ENCODE results near the gene CRISP1. TPM values are rescaled to one million over a fixed set of nuclear protein-coding genes. Genes with fewer than 3 reads are reported as not detected.
"Not testable (repeated sequence)": the region's sequence is repeated elsewhere in the genome, so short reads cannot be mapped to it uniquely, and the experiment has no call there.

Gene CRISP1
- total RNA-seq, 4 donors from 2014 or later, result not detected

DNA sequence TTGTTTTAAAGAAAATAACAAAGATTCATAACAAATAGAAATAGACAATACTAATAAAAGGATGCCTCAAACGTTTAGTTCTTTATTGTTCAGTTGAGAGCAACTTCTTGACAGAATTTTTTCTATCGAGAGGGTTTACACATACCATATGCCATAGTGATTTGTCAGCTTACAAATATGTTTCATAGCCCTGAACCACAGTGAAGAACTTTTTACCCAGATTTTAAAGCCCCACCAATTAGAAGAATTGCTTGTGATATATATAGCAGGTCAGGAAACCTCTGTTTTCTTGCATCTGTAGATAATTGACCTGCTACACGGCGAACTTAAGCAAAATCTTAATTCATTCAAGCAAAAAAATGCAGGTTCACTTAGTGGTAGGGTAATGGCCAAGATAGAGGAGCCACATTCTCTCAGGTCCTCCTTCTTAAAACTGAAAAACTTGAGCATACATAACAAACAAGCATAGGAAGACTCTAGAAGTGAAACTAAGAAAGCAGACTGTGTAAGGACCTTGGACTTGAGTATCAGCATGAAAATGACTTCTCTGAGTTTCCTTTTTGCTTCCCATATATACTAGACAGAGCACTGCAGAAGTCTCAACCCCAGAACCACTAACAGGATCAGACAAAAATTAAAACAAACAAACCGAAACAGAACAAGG, 39.5 kb downstream of the CRISP1 start:
- no peak for ATAC-seq (ENCODE audit: low FRiP score)
- DNase-seq (ENCODE audit: low spot score), result no peak
- TF ChIP-seq, protein P1, sequence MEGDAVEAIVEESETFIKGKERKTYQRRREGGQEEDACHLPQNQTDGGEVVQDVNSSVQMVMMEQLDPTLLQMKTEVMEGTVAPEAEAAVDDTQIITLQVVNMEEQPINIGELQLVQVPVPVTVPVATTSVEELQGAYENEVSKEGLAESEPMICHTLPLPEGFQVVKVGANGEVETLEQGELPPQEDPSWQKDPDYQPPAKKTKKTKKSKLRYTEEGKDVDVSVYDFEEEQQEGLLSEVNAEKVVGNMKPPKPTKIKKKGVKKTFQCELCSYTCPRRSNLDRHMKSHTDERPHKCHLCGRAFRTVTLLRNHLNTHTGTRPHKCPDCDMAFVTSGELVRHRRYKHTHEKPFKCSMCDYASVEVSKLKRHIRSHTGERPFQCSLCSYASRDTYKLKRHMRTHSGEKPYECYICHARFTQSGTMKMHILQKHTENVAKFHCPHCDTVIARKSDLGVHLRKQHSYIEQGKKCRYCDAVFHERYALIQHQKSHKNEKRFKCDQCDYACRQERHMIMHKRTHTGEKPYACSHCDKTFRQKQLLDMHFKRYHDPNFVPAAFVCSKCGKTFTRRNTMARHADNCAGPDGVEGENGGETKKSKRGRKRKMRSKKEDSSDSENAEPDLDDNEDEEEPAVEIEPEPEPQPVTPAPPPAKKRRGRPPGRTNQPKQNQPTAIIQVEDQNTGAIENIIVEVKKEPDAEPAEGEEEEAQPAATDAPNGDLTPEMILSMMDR (IDR thresholded peaks at IDR 0.05), result no peak

DNA sequence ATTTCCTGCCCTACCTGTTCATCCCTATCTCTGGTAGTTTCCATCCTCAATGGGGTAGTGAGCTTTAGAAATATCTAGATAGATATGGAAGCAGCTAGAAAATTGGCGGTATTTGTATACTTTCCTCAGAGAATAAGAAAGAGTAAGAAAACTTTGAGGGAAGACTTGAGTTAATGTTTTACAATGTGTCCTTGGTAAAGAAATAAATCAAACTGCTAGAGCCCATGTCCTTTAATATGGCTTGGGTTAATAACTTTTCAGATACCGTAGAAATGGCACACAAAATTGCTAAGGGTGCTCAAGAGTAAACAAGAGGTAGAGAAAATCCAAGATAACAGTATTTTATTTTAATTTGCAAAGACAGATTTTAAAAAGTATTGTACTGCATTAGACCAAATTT, 51.2 kb downstream of the CRISP1 start:
- no peak for ATAC-seq (ENCODE audit: low FRiP score)
- TF ChIP-seq, protein P1 (IDR thresholded peaks at IDR 0.05), result no peak

DNA sequence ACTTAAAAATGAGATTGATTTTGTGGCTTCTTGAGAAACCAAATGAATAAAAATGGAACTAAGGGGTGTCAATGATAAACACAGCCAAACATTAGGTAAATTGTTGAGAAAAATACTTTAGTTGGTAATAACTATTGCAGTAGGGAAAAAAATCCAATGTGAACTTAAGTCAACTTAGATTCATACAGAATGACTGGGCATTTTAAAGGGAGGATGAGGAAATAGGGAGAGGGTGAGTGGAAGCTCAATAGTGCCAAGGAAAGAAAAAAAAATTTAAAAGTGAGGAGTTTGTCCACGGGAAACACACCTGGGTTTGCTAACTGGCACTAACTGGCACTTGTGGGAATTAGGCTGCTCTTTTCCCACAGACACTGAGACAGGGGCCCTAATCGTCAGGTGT, 53.1 kb downstream of the CRISP1 start:
- TF ChIP-seq, protein P1 (IDR thresholded peaks at IDR 0.05), result no peak
- ATAC-seq (ENCODE audit: low FRiP score), result no peak

More for the DNA sequence above, 51.2 kb downstream of the CRISP1 start:
- no peak for DNase-seq (ENCODE audit: low spot score)

DNA sequence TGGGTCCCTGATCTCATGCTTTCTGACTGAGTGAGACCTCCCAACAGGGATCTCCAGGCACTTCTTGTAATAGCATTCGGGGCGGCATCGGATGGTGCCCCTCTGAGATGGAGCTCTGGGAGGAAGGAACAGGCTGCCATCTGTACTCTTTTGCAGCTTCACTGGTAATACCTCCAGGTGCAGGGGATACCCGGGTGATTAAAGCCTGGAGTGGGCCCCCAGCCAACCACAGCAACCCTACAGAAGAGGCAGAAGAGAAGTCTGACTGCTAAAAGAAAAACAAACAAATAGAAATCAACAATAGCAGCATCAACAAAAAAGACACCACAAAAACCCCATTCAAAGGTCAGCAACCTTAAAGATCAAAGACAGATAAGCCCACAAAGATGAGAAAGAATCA, 60.2 kb downstream of the CRISP1 start:
- no peak for DNase-seq (ENCODE audit: low spot score)
- no peak for ATAC-seq (ENCODE audit: low FRiP score)
- TF ChIP-seq, protein P1 (IDR thresholded peaks at IDR 0.05), result no peak

More for the DNA sequence above, 53.1 kb downstream of the CRISP1 start:
- no peak for DNase-seq (ENCODE audit: low spot score)

DNA sequence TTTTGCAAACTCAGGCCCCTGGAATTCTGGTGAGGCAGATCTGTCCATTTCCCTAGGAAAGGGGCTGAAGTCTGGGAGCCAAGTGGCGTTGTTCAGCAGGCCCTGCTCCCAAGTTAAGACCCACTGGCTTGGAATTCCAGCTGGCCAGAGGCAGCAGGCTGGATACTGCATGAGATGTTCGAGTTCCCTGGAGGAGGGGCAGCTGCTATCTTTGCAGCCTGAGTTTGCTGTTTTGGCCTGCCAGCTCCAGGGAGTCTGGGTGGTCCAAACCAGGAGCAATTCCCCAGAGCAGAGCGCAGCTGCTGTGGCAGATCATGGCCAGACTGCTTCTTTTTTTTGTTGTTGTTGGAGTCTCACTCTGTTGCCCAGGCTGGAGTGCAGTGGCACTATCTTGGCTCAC, 61.1 kb downstream of the CRISP1 start:
- TF ChIP-seq, protein P1 (IDR thresholded peaks at IDR 0.05), result no peak
- no peak for DNase-seq (ENCODE audit: low spot score)
- ATAC-seq (ENCODE audit: low FRiP score), result no peak

DNA sequence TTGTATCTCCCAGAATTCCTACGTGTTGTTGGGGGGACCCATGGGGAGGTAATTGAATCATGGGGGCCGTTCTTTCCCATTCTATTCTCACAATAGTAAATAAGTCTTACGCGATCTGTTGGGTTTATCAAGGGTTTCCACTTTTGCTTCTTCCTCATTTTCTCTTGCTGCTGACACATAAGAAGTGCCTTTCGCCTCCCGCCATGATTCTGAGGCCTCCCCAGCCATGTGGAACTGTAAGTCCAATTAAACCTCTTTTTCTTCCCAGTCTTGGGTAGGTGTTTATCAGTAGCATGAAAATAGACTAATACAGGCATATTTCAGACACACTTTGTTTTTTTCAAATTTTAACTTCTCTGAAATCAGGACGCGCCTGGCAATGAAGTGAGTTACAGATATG, 64.8 kb downstream of the CRISP1 start:
- TF ChIP-seq, protein P1 (IDR thresholded peaks at IDR 0.05), result no peak
- DNase-seq (ENCODE audit: low spot score), result no peak
- no peak for ATAC-seq (ENCODE audit: low FRiP score)

DNA sequence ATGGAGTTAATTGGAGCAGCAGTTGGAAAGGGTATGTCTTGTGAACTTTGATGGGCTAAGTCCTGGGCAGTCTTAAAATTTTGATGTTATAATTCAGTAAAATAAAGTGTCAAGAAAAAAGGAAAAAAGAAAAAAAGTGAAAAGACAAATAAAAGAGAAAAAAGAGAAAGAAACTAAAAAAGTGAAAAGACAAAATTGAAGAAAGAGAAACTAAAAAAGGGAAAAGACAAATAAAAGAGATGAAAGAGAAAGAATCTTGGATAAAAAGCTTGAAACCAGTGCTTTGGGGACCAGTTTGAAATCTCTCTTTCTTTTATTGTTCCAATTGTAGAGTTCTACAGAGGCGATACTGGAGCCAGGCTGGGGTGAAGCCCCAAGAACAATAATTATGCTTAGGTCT, 67.2 kb downstream of the CRISP1 start:
- TF ChIP-seq, protein P1 (IDR thresholded peaks at IDR 0.05), result no peak
- no peak for DNase-seq (ENCODE audit: low spot score)
- no peak for ATAC-seq (ENCODE audit: low FRiP score)

DNA sequence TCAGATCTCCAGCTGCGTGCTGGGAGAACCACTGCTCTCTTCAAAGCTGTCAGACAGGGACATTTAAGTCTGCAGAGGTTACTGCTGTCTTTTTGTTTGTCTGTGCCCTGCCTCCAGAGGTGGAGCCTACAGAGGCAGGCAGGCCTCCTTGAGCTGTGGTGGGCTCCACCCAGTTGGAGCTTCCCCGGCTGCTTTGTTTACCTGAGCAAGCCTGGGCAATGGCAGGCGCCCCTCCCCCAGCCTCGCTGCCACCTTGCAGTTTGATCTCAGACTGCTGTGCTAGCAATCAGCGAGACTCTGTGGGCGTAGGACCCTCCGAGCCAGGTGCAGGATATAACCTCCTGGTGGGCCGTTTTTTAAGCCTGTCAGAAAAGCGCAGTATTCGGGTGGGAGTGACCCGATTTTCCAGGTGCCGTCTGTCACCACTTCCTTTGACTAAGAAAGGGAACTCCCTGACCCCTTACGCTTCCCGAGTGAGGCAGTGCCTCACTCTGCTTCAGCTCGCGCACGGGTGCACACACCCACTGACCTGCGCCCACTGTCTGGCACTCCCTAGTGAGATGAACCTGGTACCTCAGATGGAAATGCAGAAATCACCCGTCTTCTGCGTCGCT, 69.4 kb downstream of the CRISP1 start:
- ATAC-seq (ENCODE audit: low FRiP score); DNase-seq (ENCODE audit: low spot score): not testable (repeated sequence)
